Measurements from ENCODE around the gene HK1. TPM values are rescaled to one million over a fixed set of nuclear protein-coding genes. Genes with fewer than 3 reads are reported as not detected.

Gene HK1
- total and polyA plus RNA-seq, 2 donors (not counting 1 experiment from before 2014, with no cell fraction given): 24.7 to 40.8 TPM

- Histone ChIP-seq H3K36me3 (replicated peaks in 1 of 2; ENCODE audit: control extremely low read depth in 1 of 2, control insufficient read depth in 1 of 2, extremely low read depth in 1 of 2, insufficient read depth in 2 of 2, low read length in 1 of 2) (no peaks in the 10 kb centered on the region), H3K4me1 (ENCODE audit: control insufficient read depth in 2 of 2, insufficient read depth in 2 of 2, low read length in 2 of 2) (no peaks in the 10 kb centered on the region), H3K79me2 (ENCODE audit: control insufficient read depth, insufficient read depth, low read length) (no peaks in the 10 kb centered on the region), H3K4me2 (replicated peaks; ENCODE audit: low read depth, low read length, poor library complexity, severe bottlenecking) (no peak overlapping the region), H3K27ac (ENCODE audit: low read length in 2 of 2) (no peak overlapping the region), H3K4me3 (ENCODE audit: control extremely low read depth in 1 of 5, extremely low read depth in 1 of 5, insufficient read depth in 1 of 5, low read depth in 2 of 5, low read length in 4 of 5) (no peak overlapping the region), H3K27me3 (replicated peaks in 1 of 4; ENCODE audit: control extremely low read depth in 1 of 4, control insufficient read depth in 3 of 4, insufficient read depth in 4 of 4, low read length in 3 of 4) (peaks cover 0 to 5% (median 1%) of the 10 kb centered on the region in 4 experiments), H4K20me1 (ENCODE audit: control insufficient read depth, insufficient read depth, low read length, poor library complexity, severe bottlenecking) (no peaks in the 10 kb centered on the region), H3K9ac (ENCODE audit: low read length) (no peak overlapping the region), H3K9me3 (ENCODE audit: control extremely low read depth in 1 of 3, control insufficient read depth in 2 of 3, insufficient read depth in 1 of 3, low read length in 2 of 3) (no peaks in the 10 kb centered on the region), H2AFZ (ENCODE audit: insufficient read depth, low read depth, low read length, poor library complexity, severe bottlenecking) (no peak overlapping the region)
- H3K4me1 Mint-ChIP-seq: peaks cover 1% of the 10 kb centered on the region
- ChIA-PET POLR2A (no interaction called here), CTCF (no interaction called here)
- H3K4me3 Mint-ChIP-seq: no peak overlapping the region
- DNase-seq (no peak), ATAC-seq (ENCODE audit: low read depth) (no peak)
- no peak for TF ChIP-seq EZH2 (IDR thresholded peaks at IDR 0.05; ENCODE audit: borderline replicate concordance, insufficient read depth, low read depth, low read length, poor library complexity, severe bottlenecking)
- TF ChIP-seq CTCF (IDR thresholded peaks at IDR 0.05): no peak
- H3K9me3 Mint-ChIP-seq (ENCODE audit: insufficient read depth): no peaks in the 10 kb centered on the region
- H3K27ac Mint-ChIP-seq: no peak overlapping the region
- no CpG with 5 or more reads among the region's 3 CpGs for WGBS (ENCODE audit: insufficient coverage)
- H3K27me3 Mint-ChIP-seq: peaks cover 13% of the 10 kb centered on the region
- intact Hi-C loops (cut with micrococcal nuclease): no loop called here
Measured at GRCh38 chr10:69270990-69271389, 7.3 kb upstream of the HK1 start.

GRCh38 chr10:69272624-69273023 is 5.7 kb upstream of the HK1 start:
- ChIA-PET POLR2A (no interaction called here), CTCF (no interaction called here)
- TF ChIP-seq EZH2 (IDR thresholded peaks at IDR 0.05; ENCODE audit: borderline replicate concordance, insufficient read depth, low read depth, low read length, poor library complexity, severe bottlenecking) (no peak), CTCF (IDR thresholded peaks at IDR 0.05) (no peak)
- Histone ChIP-seq H4K20me1 (ENCODE audit: control insufficient read depth, insufficient read depth, low read length, poor library complexity, severe bottlenecking) (no peaks in the 10 kb centered on the region), H2AFZ (ENCODE audit: insufficient read depth, low read depth, low read length, poor library complexity, severe bottlenecking) (no peak overlapping the region), H3K27me3 (replicated peaks in 1 of 4; ENCODE audit: control extremely low read depth in 1 of 4, control insufficient read depth in 3 of 4, insufficient read depth in 4 of 4, low read length in 3 of 4) (peaks cover 0 to 5% (median 1%) of the 10 kb centered on the region in 4 experiments), H3K9ac (ENCODE audit: low read length) (no peak overlapping the region), H3K4me1 (ENCODE audit: control insufficient read depth in 2 of 2, insufficient read depth in 2 of 2, low read length in 2 of 2) (no peaks in the 10 kb centered on the region), H3K4me2 (replicated peaks; ENCODE audit: low read depth, low read length, poor library complexity, severe bottlenecking) (no peak overlapping the region), H3K36me3 (replicated peaks in 1 of 2; ENCODE audit: control extremely low read depth in 1 of 2, control insufficient read depth in 1 of 2, extremely low read depth in 1 of 2, insufficient read depth in 2 of 2, low read length in 1 of 2) (no peaks in the 10 kb centered on the region), H3K79me2 (ENCODE audit: control insufficient read depth, insufficient read depth, low read length) (no peaks in the 10 kb centered on the region), H3K27ac (ENCODE audit: low read length in 2 of 2) (no peak overlapping the region), H3K4me3 (ENCODE audit: control extremely low read depth in 1 of 5, extremely low read depth in 1 of 5, insufficient read depth in 1 of 5, low read depth in 2 of 5, low read length in 4 of 5) (no peak overlapping the region), H3K9me3 (ENCODE audit: control extremely low read depth in 1 of 3, control insufficient read depth in 2 of 3, insufficient read depth in 1 of 3, low read length in 2 of 3) (no peaks in the 10 kb centered on the region)
- peaks cover 9% of the 10 kb centered on the region for H3K27me3 Mint-ChIP-seq
- ATAC-seq (ENCODE audit: low read depth) (no peak), DNase-seq (no peak)
- H3K4me3 Mint-ChIP-seq: no peak overlapping the region
- intact Hi-C loops (cut with micrococcal nuclease): no loop called here
- 100% methylated on average over 1 of the region's 1 CpG for WGBS (ENCODE audit: insufficient coverage)
- no peak overlapping the region for H3K27ac Mint-ChIP-seq
- peaks cover 1% of the 10 kb centered on the region for H3K4me1 Mint-ChIP-seq
- no peaks in the 10 kb centered on the region for H3K9me3 Mint-ChIP-seq (ENCODE audit: insufficient read depth)
